ENCODE measurements around the gene SCUBE1. TPM values are rescaled to one million over a fixed set of nuclear protein-coding genes. Genes with fewer than 3 reads are reported as not detected.

Gene SCUBE1
- total RNA-seq: 1 to 10 TPM in 2 of 4 donors, under 1 TPM in 2; 0.28 to 3.7 (median 1.7) TPM

DNA sequence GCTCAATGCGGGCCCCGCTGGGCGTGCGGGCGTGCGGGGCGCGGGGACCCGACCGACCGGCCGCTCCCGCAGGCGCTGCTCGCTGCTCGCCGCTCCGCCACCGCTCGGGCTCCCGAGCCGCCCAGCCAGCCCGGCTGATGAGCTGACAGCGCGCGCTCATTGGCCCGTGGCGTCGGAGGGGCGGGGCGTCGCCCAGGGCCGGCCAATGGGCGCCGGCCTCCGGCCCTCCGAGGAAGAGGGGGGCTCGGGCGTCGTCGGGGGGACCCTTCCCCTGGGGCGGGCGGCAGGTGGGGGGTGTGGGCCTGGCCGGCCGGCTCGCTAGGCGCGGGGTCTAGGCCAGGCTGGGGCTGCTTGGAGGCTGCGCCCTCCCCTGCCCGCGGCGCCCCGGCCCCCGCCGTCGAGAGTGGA, at the start of gene SCUBE1:
SCUBE1 (minus strand) TSS at position 111 of the 408 bp plus-strand sequence. CDS start 111 bp downstream, outside the sequence.
- ATAC-seq (ENCODE audit: low FRiP score): peak; percentile 65
- DNase-seq (ENCODE audit: low spot score): no peak
- TF ChIP-seq, protein P1, sequence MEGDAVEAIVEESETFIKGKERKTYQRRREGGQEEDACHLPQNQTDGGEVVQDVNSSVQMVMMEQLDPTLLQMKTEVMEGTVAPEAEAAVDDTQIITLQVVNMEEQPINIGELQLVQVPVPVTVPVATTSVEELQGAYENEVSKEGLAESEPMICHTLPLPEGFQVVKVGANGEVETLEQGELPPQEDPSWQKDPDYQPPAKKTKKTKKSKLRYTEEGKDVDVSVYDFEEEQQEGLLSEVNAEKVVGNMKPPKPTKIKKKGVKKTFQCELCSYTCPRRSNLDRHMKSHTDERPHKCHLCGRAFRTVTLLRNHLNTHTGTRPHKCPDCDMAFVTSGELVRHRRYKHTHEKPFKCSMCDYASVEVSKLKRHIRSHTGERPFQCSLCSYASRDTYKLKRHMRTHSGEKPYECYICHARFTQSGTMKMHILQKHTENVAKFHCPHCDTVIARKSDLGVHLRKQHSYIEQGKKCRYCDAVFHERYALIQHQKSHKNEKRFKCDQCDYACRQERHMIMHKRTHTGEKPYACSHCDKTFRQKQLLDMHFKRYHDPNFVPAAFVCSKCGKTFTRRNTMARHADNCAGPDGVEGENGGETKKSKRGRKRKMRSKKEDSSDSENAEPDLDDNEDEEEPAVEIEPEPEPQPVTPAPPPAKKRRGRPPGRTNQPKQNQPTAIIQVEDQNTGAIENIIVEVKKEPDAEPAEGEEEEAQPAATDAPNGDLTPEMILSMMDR (IDR thresholded peaks at IDR 0.05): no peak

DNA sequence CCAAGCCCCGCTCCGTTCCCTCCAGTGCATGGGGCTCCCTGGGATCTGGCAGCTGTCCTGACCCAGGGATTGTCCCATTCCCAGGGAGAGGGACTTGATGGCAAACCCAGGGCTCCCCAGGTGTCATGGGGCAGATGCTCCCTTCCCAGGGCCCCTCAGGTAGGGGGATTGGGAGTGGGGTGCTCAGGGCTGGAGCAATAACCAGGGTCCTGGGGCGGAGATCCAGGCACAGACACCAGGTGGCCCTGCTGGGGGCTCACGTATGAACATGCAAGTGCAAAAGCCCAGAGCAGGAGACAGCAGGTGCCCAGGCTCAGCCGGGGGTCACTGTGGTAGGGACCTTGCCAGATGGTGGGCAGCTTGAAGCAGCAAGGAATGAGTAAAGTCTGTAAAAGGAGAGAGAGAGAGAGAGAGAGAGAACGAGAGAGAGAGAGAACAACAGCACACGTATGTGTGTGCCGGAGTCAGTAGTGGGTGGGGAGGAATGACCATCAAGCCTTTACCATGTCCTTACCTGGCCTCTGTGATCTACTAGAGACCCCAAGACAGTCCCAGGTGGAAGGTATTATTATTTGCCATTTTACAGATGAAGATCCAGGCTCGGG, 49.3 kb upstream of the SCUBE1 start:
- no peak for ATAC-seq (ENCODE audit: low FRiP score)
- no peak for DNase-seq (ENCODE audit: low spot score)
- TF ChIP-seq, protein P1 (IDR thresholded peaks at IDR 0.05): no peak

DNA sequence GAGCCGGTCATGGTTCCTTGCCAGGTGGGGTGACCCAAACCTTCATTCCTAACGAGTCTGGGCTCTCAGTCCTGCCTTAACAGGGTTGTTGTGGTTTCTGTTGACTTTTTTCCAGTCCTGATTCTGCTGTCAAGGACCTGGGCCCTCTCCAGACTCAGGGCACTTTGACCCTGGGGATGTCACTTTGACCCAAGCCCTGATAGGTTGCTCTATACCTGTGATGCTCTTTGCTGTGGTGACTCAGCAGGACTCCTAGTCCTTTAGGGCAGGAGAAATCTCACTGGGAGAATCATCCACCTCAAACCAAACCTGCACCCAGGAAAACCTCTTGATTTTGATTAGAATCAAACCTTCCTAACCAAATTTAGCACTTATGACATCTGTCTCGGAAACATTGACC, 48.1 kb upstream of the SCUBE1 start:
- TF ChIP-seq, protein P1 (IDR thresholded peaks at IDR 0.05): no peak
- no peak for DNase-seq (ENCODE audit: low spot score)
- no peak for ATAC-seq (ENCODE audit: low FRiP score)

DNA sequence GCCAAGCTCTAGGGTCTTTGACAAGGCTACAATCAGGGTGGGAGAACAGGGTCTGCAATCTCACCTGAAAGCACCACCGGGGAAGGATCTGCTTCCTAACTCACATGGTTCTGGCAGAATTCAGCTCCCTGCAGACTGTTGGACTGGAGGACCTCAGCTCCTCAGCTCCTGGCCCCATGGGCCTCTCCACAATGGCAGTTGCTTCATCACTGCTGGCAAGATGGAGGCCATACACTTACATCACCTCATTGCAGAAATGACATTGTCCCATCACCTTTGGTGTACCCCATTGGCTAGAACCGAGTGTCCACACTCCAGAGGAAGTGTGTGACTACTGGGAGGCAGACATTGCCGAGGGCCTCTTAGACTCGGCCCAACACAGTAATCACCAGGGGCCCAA, 47.7 kb upstream of the SCUBE1 start:
- ATAC-seq (ENCODE audit: low FRiP score) (no peak), DNase-seq (ENCODE audit: low spot score) (no peak)
- TF ChIP-seq, protein P1 (IDR thresholded peaks at IDR 0.05): no peak

DNA sequence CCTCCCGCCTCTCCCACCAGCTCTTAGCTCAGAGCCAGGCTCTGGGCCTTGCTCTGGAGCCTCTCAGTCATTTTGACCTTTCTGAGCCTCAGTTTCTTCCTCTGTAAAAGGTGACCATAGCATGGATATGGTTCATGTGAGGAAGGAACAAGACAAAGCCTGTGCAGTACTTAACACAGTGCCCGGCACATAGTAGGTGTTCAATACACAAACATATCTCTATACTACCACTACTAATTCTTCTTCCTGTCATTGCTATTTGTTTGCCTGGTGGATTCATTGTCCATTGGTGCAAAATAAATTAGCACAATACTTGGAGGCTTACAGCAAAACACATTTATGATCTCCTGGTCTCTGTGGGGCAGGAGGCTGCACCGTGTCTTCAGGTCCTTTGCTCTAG, 47.0 kb upstream of the SCUBE1 start:
- TF ChIP-seq, protein P1 (IDR thresholded peaks at IDR 0.05): no peak
- DNase-seq (ENCODE audit: low spot score) (no peak), ATAC-seq (ENCODE audit: low FRiP score) (no peak)

DNA sequence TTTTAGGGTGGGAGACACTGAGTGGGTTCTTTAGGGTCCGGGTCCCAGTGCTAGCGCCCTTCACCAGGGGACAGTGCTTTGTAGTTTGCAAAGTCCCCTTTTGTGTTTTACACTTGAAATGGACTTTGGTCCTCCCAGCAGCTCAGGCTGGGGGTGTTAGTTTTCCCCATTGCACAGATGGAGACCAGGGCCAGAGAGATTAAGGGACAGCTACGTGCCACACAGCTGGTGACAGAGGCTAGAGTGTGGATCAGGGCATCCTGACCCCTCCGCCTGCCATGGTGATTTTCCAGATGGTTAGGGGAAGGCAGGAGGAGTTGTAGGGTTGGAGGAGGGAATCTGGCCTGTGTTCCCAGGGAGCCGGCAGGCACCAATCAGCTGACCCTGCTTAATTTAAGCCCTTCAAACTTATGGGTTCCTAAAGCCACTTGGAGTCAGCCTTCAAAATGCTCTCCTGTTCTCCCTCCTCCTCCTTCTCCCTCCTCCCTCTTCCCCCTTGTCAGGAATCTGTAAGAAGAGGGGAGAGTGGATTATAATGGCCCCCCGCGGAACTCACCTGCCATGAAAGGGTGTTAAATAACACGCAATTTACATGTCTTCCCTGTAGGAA, 46.2 kb upstream of the SCUBE1 start:
- TF ChIP-seq, protein P1 (IDR thresholded peaks at IDR 0.05): no peak
- DNase-seq (ENCODE audit: low spot score) (no peak), ATAC-seq (ENCODE audit: low FRiP score) (no peak)

DNA sequence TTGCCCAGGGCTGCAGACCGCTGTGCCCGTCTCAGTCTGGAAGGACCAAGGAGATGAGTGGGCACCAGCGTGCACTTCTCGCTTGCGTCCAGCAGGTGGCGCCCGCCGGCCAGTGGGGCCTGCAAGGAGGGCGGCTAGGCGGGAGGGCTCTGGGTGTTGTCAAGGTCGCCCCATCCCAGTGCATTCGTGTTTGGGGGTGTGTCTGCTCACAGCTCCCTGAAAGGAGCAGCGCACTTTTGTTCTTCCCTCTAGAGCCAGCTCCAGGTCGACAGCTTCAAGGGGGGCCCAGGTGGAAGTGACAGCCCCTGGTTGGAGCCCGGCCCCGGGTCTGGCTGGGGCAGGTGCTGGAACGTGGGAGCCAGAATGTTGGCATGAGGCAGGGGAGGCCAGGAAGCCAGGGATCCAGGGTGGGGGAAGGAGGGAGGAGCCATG, 45.3 kb upstream of the SCUBE1 start:
- DNase-seq (ENCODE audit: low spot score) (peak; percentile 55), ATAC-seq (ENCODE audit: low FRiP score) (peak; percentile 55)
- TF ChIP-seq, protein P1 (IDR thresholded peaks at IDR 0.05): peak in 2 of 3 donors; percentile 32 to 73

All from omental fat pad (tissue), 4 donors.